IMR-90 (cell line): ENCODE results near the gene IFT81. TPM values are rescaled to one million over a fixed set of nuclear protein-coding genes. Genes with fewer than 3 reads are reported as not detected.
A peak's percentile ranks its signal among the peaks of the same experiment; 100 is the strongest.

ENCODE experiments used
- ATAC-seq: fragments of 200-7000 bp; cut with Tn5 transposase; 2 replicates; pipeline ENCODE4 v1.9.1; 2020; ENCODE audit warnings: low read depth, mild to moderate bottlenecking, moderate library complexity
- BruUV-seq: library from RNA; stranded (reverse); fragments of 400-500 nt; replicated peaks from 2 replicates; lab custom pipeline; 2021; lab: Mats Ljungman, UMichigan
- CTCF ChIA-PET: fragments of 300-600 bp; formaldehyde crosslinking; extraction: SDS; loops from one replicate; lab custom pipeline; 2021; ENCODE audit warnings: antibody characterized with exemption; lab: Yijun Ruan, JAX
- POLR2A ChIA-PET: fragments of 300-600 bp; sonication (Branson Sonifier 250); formaldehyde crosslinking; loops from one replicate; lab custom pipeline; 2022; ENCODE audit warnings: antibody characterized with exemption; ENCODE audit not compliant: unreplicated experiment; lab: Charles Lee
- DNase-seq: peaks from one replicate; pipeline ENCODE4 v3.0.0; 2013
- H2AFZ ChIP-seq: replicated peaks from 2 replicates; pipeline ENCODE3; 2013; ENCODE audit warnings: low read length, mild to moderate bottlenecking; ENCODE audit not compliant: poor library complexity
- H2AK5ac ChIP-seq: 2 replicates; pipeline ENCODE4 v1.6.1; 2013; ENCODE audit warnings: low read depth, low read length, inconsistent platforms
- H2AK9ac ChIP-seq: replicated peaks from 2 replicates; pipeline ENCODE3; 2013; ENCODE audit warnings: mild to moderate bottlenecking, low read depth, low read length, moderate library complexity; ENCODE audit not compliant: poor library complexity
- H2BK120ac ChIP-seq: 2 replicates; pipeline ENCODE4 v1.6.1; 2013; ENCODE audit warnings: low read depth, low read length, inconsistent platforms
- H2BK15ac ChIP-seq: 3 replicates; pipeline ENCODE4 v1.6.1; 2013; ENCODE audit warnings: low read depth, low read length, inconsistent platforms
- H2BK20ac ChIP-seq: 2 replicates; pipeline ENCODE4 v1.6.1; 2013; ENCODE audit warnings: low read depth, mild to moderate bottlenecking, inconsistent platforms, low read length, moderate library complexity
- H2BK5ac ChIP-seq: 2 replicates; pipeline ENCODE4 v1.6.1; 2013; ENCODE audit warnings: mild to moderate bottlenecking, low read depth, low read length, inconsistent platforms; ENCODE audit not compliant: poor library complexity, severe bottlenecking
- H3K14ac ChIP-seq: replicated peaks from 2 replicates; pipeline ENCODE4 v1.6.1; 2013; ENCODE audit warnings: low read depth, low read length, inconsistent platforms
- H3K18ac ChIP-seq: 2 replicates; pipeline ENCODE4 v1.6.1; 2013; ENCODE audit warnings: low read depth, low read length, control low read depth
- H3K23ac ChIP-seq: 2 replicates; pipeline ENCODE4 v1.6.1; 2013; ENCODE audit warnings: low read depth, low read length, inconsistent platforms
- H3K27ac ChIP-seq: 2 replicates; pipeline ENCODE4 v1.5.1; 2013; ENCODE audit warnings: mild to moderate bottlenecking, control low read depth, low read length; ENCODE audit not compliant: insufficient read depth
- H3K27me3 ChIP-seq: 2 replicates; pipeline ENCODE4 v1.6.1; 2013; ENCODE audit warnings: low read length; ENCODE audit not compliant: control insufficient read depth, insufficient read depth
- H3K36me3 ChIP-seq: 2 replicates; pipeline ENCODE4 v1.6.1; 2013; ENCODE audit warnings: low read length, mixed read lengths; ENCODE audit not compliant: control insufficient read depth, insufficient read depth
- H3K4ac ChIP-seq: 2 replicates; pipeline ENCODE4 v1.6.1; 2013; ENCODE audit warnings: low read depth, low read length, inconsistent platforms
- H3K4me1 ChIP-seq: 2 replicates; pipeline ENCODE4 v1.6.1; 2013; ENCODE audit warnings: low read length, mixed read lengths; ENCODE audit not compliant: control insufficient read depth, insufficient read depth
- H3K4me2 ChIP-seq: 2 replicates; pipeline ENCODE4 v1.6.1; 2013; ENCODE audit warnings: low read depth, mild to moderate bottlenecking, control low read depth, low read length, moderate library complexity
- H3K4me3 ChIP-seq: 2 replicates; pipeline ENCODE4 v1.5.1; 2013; ENCODE audit warnings: low read depth, mild to moderate bottlenecking, control low read depth, low read length, moderate library complexity; ENCODE audit not compliant: insufficient read depth
- H3K56ac ChIP-seq: 2 replicates; pipeline ENCODE4 v1.6.1; 2013; ENCODE audit warnings: low read length, inconsistent platforms; ENCODE audit not compliant: insufficient read depth; ENCODE audit errors: extremely low read depth
- H3K79me1 ChIP-seq, 2 experiments: 2 replicates each; pipeline ENCODE4 v1.6.1; 2013; ENCODE audit warnings: low read length in 2 of 2, inconsistent platforms in 1 of 2, low read depth in 1 of 2
- H3K9ac ChIP-seq: 2 replicates; pipeline ENCODE4 v1.6.1; 2013; ENCODE audit warnings: low read depth, low read length, control low read depth
- H3K9me1 ChIP-seq: 2 replicates; pipeline ENCODE4 v1.6.1; 2013; ENCODE audit warnings: low read length, inconsistent platforms; ENCODE audit not compliant: insufficient read depth
- H3K9me3 ChIP-seq: 2 replicates; pipeline ENCODE4 v1.6.1; 2013; ENCODE audit warnings: low read length; ENCODE audit not compliant: control insufficient read depth, insufficient read depth
- H4K20me1 ChIP-seq: 2 replicates; pipeline ENCODE4 v1.6.1; 2013; ENCODE audit warnings: low read length, inconsistent platforms; ENCODE audit not compliant: insufficient read depth
- H4K5ac ChIP-seq: 2 replicates; pipeline ENCODE4 v1.6.1; 2013; ENCODE audit warnings: mild to moderate bottlenecking, low read depth, low read length, control low read depth
- H4K8ac ChIP-seq, 2 experiments: 2 replicates each; pipeline ENCODE4 v1.6.1; 2013; ENCODE audit warnings: low read depth in 2 of 2, low read length in 2 of 2, control low read depth in 1 of 2, inconsistent platforms in 1 of 2
- H4K91ac ChIP-seq: 2 replicates; pipeline ENCODE4 v1.6.1; 2013; ENCODE audit warnings: low read depth, low read length, inconsistent platforms; ENCODE audit not compliant: insufficient read depth
- CEBPB ChIP-seq: IDR thresholded peaks from 2 replicates; pipeline ENCODE4 v1.6.1; 2012; ENCODE audit warnings: low read depth, low read length, improper control_type of control experiment
- MAZ ChIP-seq: IDR thresholded peaks from 2 replicates; pipeline ENCODE4 v1.6.1; 2012; ENCODE audit warnings: low read depth, mild to moderate bottlenecking, low read length, improper control_type of control experiment, moderate library complexity, borderline replicate concordance
- USF2 ChIP-seq: fragments of 150-350 bp; IDR thresholded peaks from 2 replicates; pipeline ENCODE4 v1.6.1; 2017; ENCODE audit warnings: mild to moderate bottlenecking, antibody characterized with exemption, low read length, low read depth
- WGBS, 2 experiments: methylation state at CpG; one replicate each; pipeline versions ENCODE4 v1.1.5 to v1.1.7; 2013; ENCODE audit warnings: missing lambda C conversion rate in 2 of 2; ENCODE audit not compliant: insufficient read length in 1 of 2; ENCODE audit errors: extremely low coverage in 2 of 2; 5-methylcytosine and 5-hydroxymethylcytosine counted together
- dilution Hi-C: fragments of 300-500 bp; cut with HindIII; formaldehyde crosslinking; loops from one replicate; pipeline ENCODE4 v1.14.3; 2018; ENCODE audit warnings: low sequenced_read_pairs; ENCODE audit not compliant: unreplicated experiment
- in situ Hi-C: fragments of 300-500 bp; cut with MboI; formaldehyde crosslinking; loops from 3 replicates; pipeline ENCODE4 v1.14.3; 2019; ENCODE audit warnings: low sequenced_read_pairs, inconsistent platforms, mixed read lengths
- intact Hi-C: fragments of 100-400 bp; cut with micrococcal nuclease; formaldehyde crosslinking; loops from 2 replicates; pipeline ENCODE4 v1.10.0; 2022
- polyA plus RNA-seq, 3 experiments: library from polyadenylated mRNA; depleted of rRNA; stranded (reverse); fragments of >200 nt; gene quantifications; 2 replicates each; pipeline ENCODE4 v1.2.3, GENCODE V29; 2012; ENCODE audit warnings: low replicate concordance in 1 of 3
- total RNA-seq: library from RNA; depleted of rRNA; stranded (reverse); fragments of >200 nt; gene quantifications from 2 replicates; pipeline ENCODE4 v1.2.3, GENCODE V29; 2012

Gene IFT81
- total and polyA plus RNA-seq, 2 of the 4 experiments (the other 2 are of a cell fraction), result 6.1 to 8.1 TPM

- peak overlapping the region; percentile 63; the same call in 1 of the 2 replicates for H3K27ac ChIP-seq
- H2AK9ac ChIP-seq, result no peak overlapping the region
- ATAC-seq (peak; percentile 43), DNase-seq (peak; percentile 54)
- in situ Hi-C loops (no loop called here), intact Hi-C loops (loop anchor here (1.0 to 5.0 kb wide), 3 partner anchors 57 to 124 kb away; partner anchors contain the start of gene ATP2A2), dilution Hi-C loops (no loop called here)
- H4K8ac ChIP-seq, result no peak overlapping the region
- H3K56ac ChIP-seq, result no peak overlapping the region
- H2BK20ac ChIP-seq, result no peak overlapping the region
- no peak overlapping the region for H3K9ac ChIP-seq
- no peaks in the 10 kb centered on the region for H3K27me3 ChIP-seq
- 0 out of 2 replicates have a peak, but pooled peaks cover 3% of the 10 kb centered on the region for H4K20me1 ChIP-seq
- peak overlapping the region; percentile 51 for H3K4me2 ChIP-seq
- peaks cover 0 to 4% of the 10 kb centered on the region in 2 experiments; a peak in 1 of 4 replicates for H3K79me1 ChIP-seq
- no peak overlapping the region for H2AK5ac ChIP-seq
- H3K23ac ChIP-seq, result no peak overlapping the region
- POLR2A ChIA-PET, result no interaction called here
- H4K5ac ChIP-seq, result peak overlapping the region; percentile 80; the same call in 1 of the 2 replicates
- H3K4ac ChIP-seq, result no peak overlapping the region; the same call in 1 of the 2 replicates
- no CpG with 5 or more reads among the region's 4 CpGs for WGBS, 2 experiments
- no peak overlapping the region for H4K91ac ChIP-seq
- TF ChIP-seq CEBPB (no peak), USF2 (no peak), MAZ (no peak)
- peaks cover 3% of the 10 kb centered on the region for H3K9me1 ChIP-seq
- BruUV-seq, result no TSS peak
- peak overlapping the region; percentile 63 for H3K18ac ChIP-seq
- H2BK120ac ChIP-seq, result no peak overlapping the region
- CTCF ChIA-PET, result interaction anchor here (0.9 to 1.9 kb wide), 6 partner anchors 11 to 117 kb away, joined by 4 to 11 read pairs (median 4); no protein-coding TSS in a partner anchor
- H3K4me3 ChIP-seq, result no peak overlapping the region
- no peak overlapping the region for H3K14ac ChIP-seq
- H3K4me1 ChIP-seq, result peaks cover 5% of the 10 kb centered on the region; the same call in 1 of the 2 replicates
- no peaks in the 10 kb centered on the region for H3K9me3 ChIP-seq
- no peak overlapping the region for H2AFZ ChIP-seq
- peak overlapping the region; percentile 88 for H2BK5ac ChIP-seq
- peak overlapping the region; percentile 82; the same call in 2 of the 3 replicates for H2BK15ac ChIP-seq
- H3K36me3 ChIP-seq, result no peaks in the 10 kb centered on the region
These were observed 99.7 kb downstream of the IFT81 start for GRCh38 chr12:110223777-110224378.
